GM19351 (cell line): ENCODE results near the gene NONO.
"Not testable (repeated sequence)": the region's sequence is repeated elsewhere in the genome, so short reads cannot be mapped to it uniquely, and the experiment has no call there.

Source experiments
- ATAC-seq: cut with Tn5 transposase; IDR thresholded peaks from one replicate; pipeline ENCODE4 v1.9.1; 2021; ENCODE audit warnings: mild to moderate bottlenecking, moderate library complexity; ENCODE audit not compliant: unreplicated experiment

The NONO gene

GRCh38 chrX:71285929-71286328 lies 2.5 kb downstream of the NONO start:
- no peak for ATAC-seq

- no peak for ATAC-seq
These were observed 7.9 kb downstream of the NONO start for GRCh38 chrX:71291381-71291780.

GRCh38 chrX:71292669-71293365 lies 9.4 kb downstream of the NONO start:
- ATAC-seq: no peak

GRCh38 chrX:71296806-71297205 lies 13.4 kb downstream of the NONO start:
- ATAC-seq: no peak

GRCh38 chrX:71298119-71298518 lies 14.7 kb downstream of the NONO start:
- no peak for ATAC-seq

GRCh38 chrX:71300064-71300463 lies 16.6 kb downstream of the NONO start:
- not testable (repeated sequence) for ATAC-seq

GRCh38 chrX:71300495-71300894 lies 17.1 kb downstream of the NONO start:
- not testable (repeated sequence) for ATAC-seq

GRCh38 chrX:71301195-71301924 lies 17.9 kb downstream of the NONO start, which contains the start of gene ITGB1BP2:
TSS of gene ITGB1BP2 (plus strand) at chrX:71301750. CDS start at chrX:71301807, 57 bp downstream.
- no peak for ATAC-seq

GRCh38 chrX:71302461-71303213 lies 19.2 kb downstream of the NONO start:
- ATAC-seq: no peak

GRCh38 chrX:71304561-71304960 lies 21.1 kb downstream of the NONO start:
- ATAC-seq: no peak

GRCh38 chrX:71315917-71316316 lies 32.5 kb downstream of the NONO start:
- ATAC-seq: no peak

- not testable (repeated sequence) for ATAC-seq
These were observed 33.5 kb downstream of the NONO start for GRCh38 chrX:71316959-71317358.

GRCh38 chrX:71320126-71320525 lies 36.7 kb downstream of the NONO start:
- no peak for ATAC-seq

GRCh38 chrX:71321731-71322130 lies 38.3 kb downstream of the NONO start:
- no peak for ATAC-seq

- not testable (repeated sequence) for ATAC-seq
These were observed 41.0 kb downstream of the NONO start for GRCh38 chrX:71324452-71324851.

- ATAC-seq: no peak
These were observed 43.0 kb downstream of the NONO start for GRCh38 chrX:71326394-71326793.

GRCh38 chrX:71349151-71349665 lies 65.8 kb downstream of the NONO start:
- not testable (repeated sequence) for ATAC-seq

- not testable (repeated sequence) for ATAC-seq
These were observed 66.4 kb downstream of the NONO start for GRCh38 chrX:71349867-71350266.
